ENCODE results near the gene CCDC34.

DNA sequence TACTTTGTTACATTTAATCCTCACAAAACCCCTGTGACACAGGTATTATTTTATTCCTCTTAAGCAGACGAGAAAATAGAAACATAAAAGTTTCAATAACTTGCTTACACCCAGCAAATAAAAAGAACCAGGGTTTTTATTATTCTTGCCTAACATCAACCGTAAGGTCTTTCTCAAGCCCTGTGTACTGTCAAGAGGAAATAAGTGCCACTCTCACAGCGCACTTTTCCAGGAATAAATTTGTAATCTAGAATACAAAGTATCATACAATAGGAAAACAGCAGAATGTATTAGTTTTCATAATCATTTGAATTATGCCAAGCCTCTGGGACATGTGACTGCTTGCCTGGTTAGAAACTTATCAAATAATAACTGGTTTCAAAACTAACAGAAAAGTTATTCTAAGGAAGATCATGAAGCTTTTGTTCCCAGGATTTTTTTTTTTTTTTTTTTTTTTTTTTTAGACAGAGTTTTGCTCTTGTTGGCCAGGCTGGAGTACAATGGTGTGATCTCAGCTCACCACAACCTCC is 7.4 kb downstream of the CCDC34 start:
- TF ChIP-seq, protein P1, sequence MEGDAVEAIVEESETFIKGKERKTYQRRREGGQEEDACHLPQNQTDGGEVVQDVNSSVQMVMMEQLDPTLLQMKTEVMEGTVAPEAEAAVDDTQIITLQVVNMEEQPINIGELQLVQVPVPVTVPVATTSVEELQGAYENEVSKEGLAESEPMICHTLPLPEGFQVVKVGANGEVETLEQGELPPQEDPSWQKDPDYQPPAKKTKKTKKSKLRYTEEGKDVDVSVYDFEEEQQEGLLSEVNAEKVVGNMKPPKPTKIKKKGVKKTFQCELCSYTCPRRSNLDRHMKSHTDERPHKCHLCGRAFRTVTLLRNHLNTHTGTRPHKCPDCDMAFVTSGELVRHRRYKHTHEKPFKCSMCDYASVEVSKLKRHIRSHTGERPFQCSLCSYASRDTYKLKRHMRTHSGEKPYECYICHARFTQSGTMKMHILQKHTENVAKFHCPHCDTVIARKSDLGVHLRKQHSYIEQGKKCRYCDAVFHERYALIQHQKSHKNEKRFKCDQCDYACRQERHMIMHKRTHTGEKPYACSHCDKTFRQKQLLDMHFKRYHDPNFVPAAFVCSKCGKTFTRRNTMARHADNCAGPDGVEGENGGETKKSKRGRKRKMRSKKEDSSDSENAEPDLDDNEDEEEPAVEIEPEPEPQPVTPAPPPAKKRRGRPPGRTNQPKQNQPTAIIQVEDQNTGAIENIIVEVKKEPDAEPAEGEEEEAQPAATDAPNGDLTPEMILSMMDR (IDR thresholded peaks at IDR 0.05) = no peak
- no peak for TF ChIP-seq EP300 (IDR thresholded peaks at IDR 0.05)
- TF ChIP-seq POLR2AphosphoS5 (IDR thresholded peaks at IDR 0.05) = no peak
- TF ChIP-seq POLR2A (IDR thresholded peaks at IDR 0.05) = no peak

Data from suprapubic skin (tissue), 4 donors.